HepG2 (cell line): Measurements from ENCODE around the gene DNPH1. TPM values are rescaled to one million over a fixed set of nuclear protein-coding genes. Genes with fewer than 3 reads are reported as not detected.

Experiments
- AGO2 ChIP-seq: fragments of 200-400 bp; formaldehyde crosslinking; optimal IDR thresholded peaks from 2 replicates; pipeline ENCODE3; 2017; ENCODE audit warnings: mild to moderate bottlenecking, low read depth, low read length, moderate library complexity
- HOXD1 ChIP-seq: sonication (generic); formaldehyde crosslinking; IDR thresholded peaks from 2 replicates; pipeline ENCODE4 v1.5.0; 2020; ENCODE audit warnings: missing genetic modification reagents
- KDM5A ChIP-seq: fragments of 200-600 bp; sonication (generic); IDR thresholded peaks from 2 replicates; pipeline ENCODE4 v1.7.0; 2018; ENCODE audit warnings: antibody characterized with exemption, mild to moderate bottlenecking, low read length, borderline replicate concordance
- MNT ChIP-seq: fragments of 450-650 bp; IDR thresholded peaks from 2 replicates; pipeline ENCODE4 v1.6.1; 2016
- MTA1 ChIP-seq: sonication (generic); formaldehyde crosslinking; IDR thresholded peaks from 2 replicates; pipeline ENCODE4 v1.4.0; 2020; ENCODE audit warnings: missing genetic modification reagents, mild to moderate bottlenecking, borderline replicate concordance
- NR3C1 ChIP-seq: sonication (generic); formaldehyde crosslinking; IDR thresholded peaks from 2 replicates; pipeline ENCODE4 v1.4.0; 2020; ENCODE audit warnings: missing genetic modification reagents
- PCBP1 ChIP-seq: fragments of 200-400 bp; formaldehyde crosslinking; IDR thresholded peaks from 2 replicates; pipeline ENCODE4 v1.6.1; 2017; ENCODE audit warnings: mild to moderate bottlenecking, low read depth, low read length, borderline replicate concordance
- RFXANK ChIP-seq: IDR thresholded peaks from 2 replicates; pipeline ENCODE4 v1.6.1; 2016
- SYNCRIP ChIP-seq: fragments of 200-400 bp; formaldehyde crosslinking; IDR thresholded peaks from 2 replicates; pipeline ENCODE4 v1.6.1; 2018; ENCODE audit warnings: mild to moderate bottlenecking, low read depth, low read length; ENCODE audit not compliant: insufficient read depth
- TOPORS ChIP-seq: sonication (generic); formaldehyde crosslinking; IDR thresholded peaks from 2 replicates; pipeline ENCODE4 v1.8.0; 2023; ENCODE audit warnings: mild to moderate bottlenecking, missing genetic modification reagents
- ZC3H13 ChIP-seq: sonication (generic); formaldehyde crosslinking; IDR thresholded peaks from 2 replicates; pipeline ENCODE4 v1.8.1; 2023; ENCODE audit warnings: mild to moderate bottlenecking, missing genetic modification reagents, moderate library complexity
- ZFP36L2 ChIP-seq: sonication (generic); formaldehyde crosslinking; IDR thresholded peaks from 2 replicates; pipeline ENCODE4 v1.4.0; 2020; ENCODE audit warnings: missing genetic modification reagents
- ZNF124 ChIP-seq: sonication (generic); formaldehyde crosslinking; IDR thresholded peaks from 2 replicates; pipeline ENCODE4 v1.4.0; 2020; ENCODE audit warnings: missing genetic modification reagents
- ZNF710 ChIP-seq: sonication (generic); formaldehyde crosslinking; IDR thresholded peaks from 2 replicates; pipeline ENCODE4 v1.5.0; 2020; ENCODE audit warnings: mild to moderate bottlenecking, missing genetic modification reagents, borderline replicate concordance
- polyA plus RNA-seq, 8 experiments: library from polyadenylated mRNA; depleted of rRNA in 3 of 8; stranded (reverse) in 7 of 8; unstranded in 1 of 8; fragments of >200 nt; fragmentation: Illumina TruSeq in 4 of 8; extraction: Trizol in 4 of 8; gene quantifications; 2 replicates each; pipeline versions ENCODE4 v1.2.1 to v1.2.3, GENCODE V29; 2011 to 2016; ENCODE audit warnings: low read depth in 4 of 8, missing spikeins in 1 of 8, mixed read lengths in 1 of 8; ENCODE audit not compliant: insufficient read depth in 1 of 8
- total RNA-seq, 5 experiments: library from RNA; depleted of rRNA; stranded (reverse); fragments of >200 nt; fragmentation: Illumina TruSeq; extraction: Trizol; gene quantifications; 2 replicates each; pipeline ENCODE4 v1.2.3, GENCODE V29; 2016; ENCODE audit warnings: low read depth in 1 of 5
- TF ChIP-seq, protein P1 (sequence below): IDR thresholded peaks from 2 replicates; pipeline ENCODE4 v1.6.1; 2016; ENCODE audit warnings: low read depth, borderline replicate concordance
- TF ChIP-seq, protein P2 (sequence below): sonication (generic); formaldehyde crosslinking; IDR thresholded peaks from 2 replicates; pipeline ENCODE4 v1.4.0; 2020; ENCODE audit warnings: missing genetic modification reagents

Gene DNPH1
- total and polyA plus RNA-seq, 2 of the 13 experiments (the other 11 are each of a cell fraction or from before 2014, with no cell fraction given), result 56.5 to 75.1 TPM

DNA sequence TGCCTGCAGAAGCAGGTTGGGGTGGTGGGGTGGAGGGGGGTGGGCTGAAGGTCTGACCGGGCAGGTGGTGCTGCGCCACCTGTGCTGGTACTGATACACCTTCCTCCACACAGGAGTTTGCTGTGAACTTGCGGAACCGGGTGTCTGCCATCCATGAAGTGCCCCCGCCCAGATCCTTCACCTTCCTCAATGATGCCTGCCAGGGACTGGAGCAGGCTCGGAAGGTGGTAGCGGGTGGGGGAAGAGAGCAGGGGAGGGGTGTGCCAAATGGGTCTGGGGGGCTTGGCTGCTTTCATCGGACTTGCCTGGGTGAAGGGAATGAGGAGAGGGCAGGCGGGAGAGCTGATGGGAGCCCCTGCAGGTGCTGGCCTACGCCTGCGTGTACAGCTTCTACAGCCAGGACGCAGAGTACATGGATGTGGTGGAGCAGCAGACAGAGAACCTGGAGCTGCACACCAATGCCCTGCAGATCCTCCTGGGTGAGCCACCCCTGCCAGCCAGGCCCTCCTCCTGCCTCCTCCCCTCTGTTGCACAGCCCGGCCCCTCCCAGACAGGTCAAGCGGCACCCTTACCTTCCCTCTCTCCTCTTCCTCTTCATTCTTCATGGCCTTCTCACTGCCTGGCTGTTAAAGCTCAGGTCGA lies 6.7 kb downstream of the DNPH1 start (continued):
- TF ChIP-seq AGO2, result peak; percentile 57
- no peak for TF ChIP-seq MNT
- TF ChIP-seq NR3C1 (CRISPR knock-in tag), result no peak
- no peak for TF ChIP-seq ZNF124 (CRISPR knock-in tag)
- no peak for TF ChIP-seq KDM5A
- no peak for TF ChIP-seq MTA1 (CRISPR knock-in tag)
- no peak for TF ChIP-seq SYNCRIP
- TF ChIP-seq PCBP1, result 0 out of 2 replicates have a peak, but pooled peaks have one; percentile 29
- no peak for TF ChIP-seq ZFP36L2 (CRISPR knock-in tag)
- TF ChIP-seq HOXD1, result no peak
- TF ChIP-seq ZC3H13 (CRISPR knock-in tag), result peak; percentile 43; the same call in 1 of the 2 replicates
- no peak for TF ChIP-seq ZNF710
- TF ChIP-seq, protein P1, sequence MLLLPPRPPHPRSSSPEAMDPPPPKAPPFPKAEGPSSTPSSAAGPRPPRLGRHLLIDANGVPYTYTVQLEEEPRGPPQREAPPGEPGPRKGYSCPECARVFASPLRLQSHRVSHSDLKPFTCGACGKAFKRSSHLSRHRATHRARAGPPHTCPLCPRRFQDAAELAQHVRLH, result no peak
- TF ChIP-seq TOPORS (CRISPR knock-in tag), result no peak
- no peak for TF ChIP-seq RFXANK (CRISPR knock-in tag)
- TF ChIP-seq, protein P2, sequence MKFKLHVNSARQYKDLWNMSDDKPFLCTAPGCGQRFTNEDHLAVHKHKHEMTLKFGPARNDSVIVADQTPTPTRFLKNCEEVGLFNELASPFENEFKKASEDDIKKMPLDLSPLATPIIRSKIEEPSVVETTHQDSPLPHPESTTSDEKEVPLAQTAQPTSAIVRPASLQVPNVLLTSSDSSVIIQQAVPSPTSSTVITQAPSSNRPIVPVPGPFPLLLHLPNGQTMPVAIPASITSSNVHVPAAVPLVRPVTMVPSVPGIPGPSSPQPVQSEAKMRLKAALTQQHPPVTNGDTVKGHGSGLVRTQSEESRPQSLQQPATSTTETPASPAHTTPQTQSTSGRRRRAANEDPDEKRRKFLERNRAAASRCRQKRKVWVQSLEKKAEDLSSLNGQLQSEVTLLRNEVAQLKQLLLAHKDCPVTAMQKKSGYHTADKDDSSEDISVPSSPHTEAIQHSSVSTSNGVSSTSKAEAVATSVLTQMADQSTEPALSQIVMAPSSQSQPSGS, result no peak
- TF ChIP-seq, all 625 proteins: peak for 8
